Fibroblast of skin of left biceps (primary cell): Measurements from ENCODE around the gene RGCC.

Experiments used
- DNase-seq, 2 experiments: peaks; one replicate each; pipeline ENCODE4 v3.0.0-alpha.2; 2013; ENCODE audit warnings: low read depth in 2 of 2

Gene RGCC

DNA sequence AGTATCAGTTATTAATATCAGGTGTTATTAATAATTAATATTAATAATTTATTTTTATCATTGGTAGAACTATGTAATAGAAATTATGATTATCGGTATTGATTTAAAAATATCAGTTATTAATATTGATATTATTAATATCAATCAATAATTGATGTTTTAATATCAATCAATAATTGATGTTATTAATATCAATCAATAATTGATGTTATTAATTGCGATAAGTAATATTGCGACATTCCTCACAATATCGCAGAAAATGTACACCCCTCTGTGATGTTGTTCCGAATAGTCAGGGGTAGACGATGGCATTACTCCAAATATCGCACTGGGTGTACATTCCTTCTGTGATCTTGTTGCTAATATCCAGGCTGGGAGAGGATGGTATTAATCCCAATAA is 3.7 kb upstream of the RGCC start:
- no peak for DNase-seq

DNA sequence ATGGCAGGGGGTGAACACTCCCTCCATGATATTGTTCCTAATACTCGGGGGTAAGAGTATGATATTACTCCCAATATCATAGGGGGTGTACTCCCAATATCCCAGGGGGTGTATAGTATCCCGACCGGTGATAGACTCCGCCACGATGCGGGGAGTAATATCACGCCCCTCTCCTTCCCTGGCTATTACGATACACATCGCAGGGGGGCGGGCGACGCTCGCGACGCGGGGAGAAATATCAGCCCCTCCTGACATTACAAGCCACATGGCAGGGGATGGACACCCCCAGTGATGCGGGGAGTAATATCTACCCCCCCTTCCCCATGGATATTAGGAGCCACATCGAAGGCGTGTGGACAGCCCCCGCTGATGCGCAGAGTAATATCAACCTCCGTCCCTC is 3.2 kb upstream of the RGCC start:
- no peak for DNase-seq

DNA sequence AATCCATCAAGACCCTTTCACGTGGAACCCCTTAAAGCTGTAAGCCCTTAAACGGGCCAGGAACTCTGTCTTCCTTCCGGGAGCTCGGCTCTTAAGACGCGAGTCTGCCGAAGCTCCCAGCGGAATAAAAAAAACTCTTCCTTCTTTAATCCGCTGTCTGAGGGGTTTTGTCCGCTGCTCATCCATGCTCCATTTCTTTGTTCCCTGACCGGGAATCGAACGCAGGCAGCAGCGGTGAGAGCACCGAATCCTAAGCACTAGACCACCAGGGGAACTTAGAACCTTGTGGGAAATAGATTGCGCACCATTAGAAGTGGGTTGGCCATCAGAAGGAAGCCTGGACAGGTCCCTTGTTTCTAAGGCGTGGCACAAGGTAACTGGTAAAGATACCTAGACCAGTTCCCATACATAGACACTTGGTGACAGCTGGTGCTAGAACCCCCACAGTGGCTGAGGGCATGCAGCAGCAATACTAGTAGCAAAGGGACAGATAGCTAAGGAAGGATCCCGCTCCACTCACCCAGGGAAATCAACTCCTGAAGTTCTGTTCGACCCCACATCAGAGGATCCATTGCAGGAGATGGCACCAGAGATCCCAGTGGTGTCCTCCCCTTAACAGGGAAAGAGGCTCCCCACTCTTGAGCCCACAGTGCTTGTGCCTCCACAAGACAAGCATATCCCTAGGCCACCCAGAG is 1.5 kb upstream of the RGCC start:
- DNase-seq = no peak

DNA sequence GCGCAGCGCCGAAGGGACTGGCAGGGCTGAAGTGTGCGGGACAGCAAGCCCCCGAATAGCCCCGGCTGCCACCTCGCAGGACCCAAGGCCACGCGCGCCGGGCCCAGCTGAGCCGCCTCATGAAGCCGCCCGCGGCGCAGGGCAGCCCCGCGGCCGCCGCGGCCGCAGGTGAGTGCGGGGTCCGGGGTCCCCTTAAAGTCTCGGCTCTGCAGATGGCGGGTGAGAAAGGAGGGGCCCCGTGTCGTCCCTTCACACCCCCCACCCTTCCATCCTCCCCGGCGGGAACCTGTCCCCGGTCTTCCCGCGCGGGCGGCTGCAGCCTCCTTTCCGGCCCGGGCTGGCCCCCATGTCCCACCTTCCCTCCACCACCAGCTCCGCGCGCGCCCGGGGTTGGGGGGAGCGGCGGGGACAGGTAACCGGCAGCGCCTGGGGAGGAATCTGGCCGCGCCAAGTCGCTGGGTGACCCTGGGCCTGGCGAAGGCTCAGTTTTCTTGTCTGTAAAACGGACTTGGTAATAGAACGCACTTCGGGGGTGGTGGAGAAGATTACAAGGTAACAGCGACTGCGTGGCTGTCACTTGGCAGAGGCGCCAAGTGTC is 338 bp downstream of the RGCC start:
- no peak for DNase-seq

DNA sequence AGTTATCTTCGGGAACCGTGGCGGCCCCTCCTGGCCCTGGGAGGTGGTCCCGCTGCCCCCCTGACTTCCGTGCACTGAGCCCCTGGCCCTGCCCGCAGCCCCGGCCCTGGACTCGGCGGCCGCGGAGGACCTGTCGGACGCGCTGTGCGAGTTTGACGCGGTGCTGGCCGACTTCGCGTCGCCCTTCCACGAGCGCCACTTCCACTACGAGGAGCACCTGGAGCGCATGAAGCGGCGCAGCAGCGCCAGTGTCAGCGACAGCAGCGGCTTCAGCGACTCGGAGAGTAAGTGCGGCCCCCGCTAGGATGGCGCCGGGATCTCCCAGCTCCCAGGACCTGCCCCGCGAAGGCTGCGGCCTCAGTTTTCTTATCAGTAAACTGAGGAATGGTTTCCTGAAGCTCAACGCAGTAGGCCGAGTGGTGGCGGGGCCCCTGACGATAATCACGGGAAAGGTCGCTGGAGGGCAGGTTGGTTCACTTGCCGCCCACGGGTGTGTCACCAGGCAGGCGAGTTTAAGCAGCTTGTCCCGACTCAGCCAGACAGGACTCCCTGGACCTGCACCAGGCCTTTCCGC is 924 bp downstream of the RGCC start:
- no peak for DNase-seq

DNA sequence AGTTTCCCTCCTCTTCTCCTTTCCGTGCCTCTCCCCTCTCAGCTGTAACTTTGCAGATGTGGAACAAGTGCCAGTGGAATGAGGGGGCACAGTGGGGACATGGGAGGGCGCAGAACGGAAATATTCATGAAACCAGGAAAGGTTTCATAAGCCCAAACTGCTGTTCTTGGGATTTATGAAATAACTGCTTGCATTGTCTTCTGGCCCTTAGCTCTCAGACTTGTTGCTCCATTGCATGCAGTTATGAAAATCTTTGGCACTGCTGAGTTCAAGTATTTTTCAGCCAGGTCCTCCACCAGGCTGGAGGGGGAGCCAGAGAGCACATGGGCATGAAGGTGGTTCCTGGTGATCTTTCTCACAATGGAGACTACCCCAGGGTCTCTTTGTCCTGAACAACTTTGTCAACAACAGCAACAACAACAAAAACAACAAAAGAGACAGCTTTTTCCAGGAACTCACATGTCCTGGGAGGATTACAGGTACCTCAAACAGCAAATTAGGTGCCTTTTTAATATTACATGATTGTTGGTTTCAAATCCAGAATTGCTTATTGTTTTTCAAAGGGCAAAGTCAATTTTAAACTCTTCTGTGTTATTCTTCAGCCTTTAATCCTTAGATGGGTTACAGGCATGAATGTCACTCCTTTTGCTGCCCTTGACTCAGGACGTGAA is 1.5 kb downstream of the RGCC start:
- no peak for DNase-seq

DNA sequence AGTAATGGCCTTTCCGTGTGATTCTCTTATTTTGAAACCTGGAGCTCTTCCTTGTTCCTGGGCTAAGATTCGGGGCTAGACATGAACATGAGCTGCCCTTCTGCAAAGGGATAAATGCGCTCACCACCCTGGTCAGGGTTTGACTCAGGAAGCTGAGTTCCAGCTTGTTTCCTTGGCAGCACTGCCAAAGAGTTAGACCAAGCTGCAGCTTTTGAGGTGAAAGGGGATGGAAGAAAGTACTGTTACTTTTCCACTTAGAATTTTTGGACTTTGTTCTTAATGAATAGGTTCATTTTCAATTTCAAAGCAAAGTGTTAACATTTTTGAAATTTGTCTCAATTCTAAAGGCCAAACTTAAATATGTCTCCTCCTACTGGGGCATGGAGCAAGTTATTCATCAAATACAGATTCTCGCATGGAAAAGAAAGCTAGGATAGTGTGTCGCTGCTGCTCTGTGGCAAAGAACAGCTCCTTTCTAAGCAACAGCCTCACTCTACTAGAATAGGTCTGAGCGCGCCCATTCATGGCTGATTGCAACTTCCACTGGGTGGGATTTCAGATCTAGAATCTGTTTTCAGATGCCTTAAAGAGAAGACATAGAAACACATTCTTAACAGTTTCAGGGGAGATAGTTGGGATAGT is 2.2 kb downstream of the RGCC start:
- no peak for DNase-seq

DNA sequence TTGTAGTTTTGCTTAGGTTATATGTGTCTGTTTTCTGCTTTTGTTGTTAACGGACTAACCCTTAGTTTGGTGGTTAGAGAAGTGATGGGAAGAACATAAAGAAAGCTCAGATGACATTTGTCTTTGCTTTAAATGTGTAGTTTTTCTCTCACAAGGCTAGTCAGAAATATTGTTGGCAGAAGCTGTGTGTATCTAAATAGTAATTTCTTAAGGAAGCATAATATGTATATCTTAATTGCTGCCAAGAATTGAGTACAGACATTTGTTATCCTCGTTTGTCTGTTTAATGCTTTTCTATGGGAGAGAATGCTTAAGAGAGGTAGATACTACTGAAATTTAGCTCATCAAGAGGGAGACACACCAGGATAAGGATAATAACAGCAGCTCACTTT is 2.7 kb downstream of the RGCC start:
- no peak for DNase-seq

DNA sequence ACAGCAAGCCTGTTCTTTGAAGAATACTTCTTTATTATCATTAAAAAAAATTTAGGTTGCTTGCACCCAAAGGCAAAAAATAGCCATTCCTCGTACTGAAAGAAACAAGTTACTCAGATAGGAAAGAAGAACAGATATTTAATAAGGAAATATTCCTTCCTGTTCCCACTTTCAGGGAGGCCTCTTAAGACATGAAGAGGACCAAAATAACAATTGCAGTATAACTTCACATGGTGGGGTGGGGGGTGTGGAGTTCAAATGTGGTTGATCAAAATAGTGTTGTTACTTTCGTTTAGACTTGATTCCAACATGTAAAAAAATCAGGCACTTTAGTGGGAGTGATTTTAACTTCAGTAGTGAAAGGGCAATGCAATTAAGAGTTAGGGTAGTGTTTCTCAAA is 3.6 kb downstream of the RGCC start:
- no peak for DNase-seq

DNA sequence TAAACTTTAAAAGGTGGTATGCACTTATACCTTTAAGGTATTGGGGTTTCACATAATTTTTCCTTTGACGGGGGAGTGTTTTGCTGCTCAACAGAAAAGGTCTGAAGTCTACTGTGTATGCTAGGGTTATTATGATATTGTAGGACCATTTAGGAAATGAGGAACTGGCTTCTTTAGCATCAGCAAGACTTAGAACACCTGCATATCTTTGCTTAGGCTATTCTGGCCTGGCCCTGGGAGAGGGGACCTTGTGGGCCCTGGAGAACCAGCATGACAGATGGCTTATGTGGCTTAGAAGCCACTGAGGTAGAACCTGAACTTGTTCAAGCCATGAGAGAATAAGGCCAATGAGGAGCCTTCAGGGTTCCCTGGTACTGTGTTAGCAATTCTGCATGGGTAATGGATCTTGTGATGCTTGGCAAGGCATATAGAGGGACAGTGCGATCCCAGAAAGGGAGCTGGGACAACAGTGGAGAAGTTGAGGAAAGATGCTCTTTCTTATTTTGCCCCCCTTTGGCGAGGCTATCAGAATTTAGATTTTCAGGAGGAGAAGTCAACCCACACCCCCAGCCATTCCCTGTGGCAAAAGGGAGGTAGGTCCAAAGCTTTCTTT is 4.3 kb downstream of the RGCC start:
- DNase-seq = no peak

DNA sequence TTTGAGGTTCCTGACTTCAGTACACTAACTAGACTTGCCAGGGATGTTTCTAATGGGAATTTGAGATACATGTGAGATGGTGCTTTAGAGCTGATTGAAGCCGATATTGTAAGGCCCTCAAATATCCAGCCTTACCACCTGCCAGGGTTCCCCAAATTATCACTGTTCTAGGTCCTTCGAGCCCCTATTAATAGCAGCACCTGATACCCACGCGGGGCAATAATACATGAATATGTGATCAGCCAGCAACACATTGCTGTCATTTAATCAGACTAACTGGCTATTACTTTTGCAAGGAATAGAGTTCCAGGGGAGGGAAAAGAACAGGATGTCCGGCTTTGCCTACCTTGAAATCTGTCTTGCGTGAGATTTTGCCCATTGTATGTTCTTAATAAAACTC is 5.1 kb downstream of the RGCC start:
- DNase-seq = no peak

DNA sequence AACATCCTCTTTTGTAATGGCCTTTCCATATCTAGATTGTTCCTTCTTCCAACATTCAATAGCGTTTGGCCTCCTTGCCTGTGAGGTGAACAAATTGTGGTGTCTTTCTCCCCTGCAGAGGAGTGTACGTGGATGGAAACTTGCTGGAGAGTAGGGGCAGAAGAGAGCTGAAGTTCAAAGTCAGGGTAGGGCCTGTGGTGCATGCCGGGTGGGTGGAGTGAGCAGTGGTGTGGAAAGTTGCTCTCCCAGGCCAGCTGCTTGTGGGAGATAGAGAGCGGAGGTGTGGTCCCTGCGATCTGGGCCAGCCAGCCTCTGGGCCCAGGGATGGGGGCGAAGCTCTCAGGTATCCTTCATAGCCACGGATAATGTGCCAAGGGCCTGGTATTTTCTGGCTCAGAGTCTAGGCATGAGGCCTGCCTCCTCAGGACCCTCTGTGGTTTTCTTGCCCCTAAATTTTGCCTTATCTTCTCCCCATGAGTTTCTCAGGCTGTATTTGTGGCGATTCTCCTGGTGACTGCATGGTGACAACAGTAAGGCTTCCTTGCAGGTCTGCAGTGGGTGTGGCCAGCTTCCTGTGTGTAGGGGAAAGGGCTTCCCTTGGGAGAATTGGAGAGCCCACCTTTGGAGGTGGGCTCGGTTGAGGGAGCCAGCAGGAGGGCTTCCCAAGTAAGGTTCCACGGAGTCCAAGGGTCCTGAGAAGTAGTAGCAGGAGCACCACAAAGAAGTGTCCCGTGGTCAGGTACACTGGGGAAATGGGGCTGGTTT is 6.7 kb downstream of the RGCC start:
- no peak for DNase-seq

DNA sequence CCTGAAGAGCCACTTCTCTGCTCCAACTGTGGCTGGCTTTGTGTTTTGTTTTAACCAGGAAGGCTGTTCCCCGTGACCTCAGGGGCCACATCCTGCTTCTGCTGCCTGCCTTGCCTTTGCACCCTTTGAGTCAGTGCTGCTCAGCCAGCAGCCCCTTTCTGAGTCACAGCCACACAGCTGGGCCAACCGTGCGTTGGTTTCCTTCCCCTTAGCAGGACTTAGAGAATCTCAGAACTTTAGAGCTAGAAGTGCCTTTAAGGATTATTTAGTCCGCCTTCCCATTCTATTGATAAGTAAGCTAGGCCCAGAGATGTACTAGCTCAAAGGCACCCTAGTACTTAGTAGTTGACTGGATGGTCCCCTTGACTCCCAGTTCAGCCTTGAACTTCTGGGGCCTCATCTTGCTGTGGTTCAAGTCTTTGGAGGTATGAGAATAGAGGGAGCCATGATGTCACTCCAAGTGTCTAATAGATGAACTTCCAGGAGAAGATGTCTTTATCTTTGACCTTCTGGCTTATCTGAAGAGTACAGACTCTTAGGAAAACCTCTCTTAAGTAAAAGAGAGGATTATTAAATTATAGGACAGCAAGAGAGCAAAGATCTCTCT is 8.0 kb downstream of the RGCC start:
- peak; percentile 13 to 26 for DNase-seq

DNA sequence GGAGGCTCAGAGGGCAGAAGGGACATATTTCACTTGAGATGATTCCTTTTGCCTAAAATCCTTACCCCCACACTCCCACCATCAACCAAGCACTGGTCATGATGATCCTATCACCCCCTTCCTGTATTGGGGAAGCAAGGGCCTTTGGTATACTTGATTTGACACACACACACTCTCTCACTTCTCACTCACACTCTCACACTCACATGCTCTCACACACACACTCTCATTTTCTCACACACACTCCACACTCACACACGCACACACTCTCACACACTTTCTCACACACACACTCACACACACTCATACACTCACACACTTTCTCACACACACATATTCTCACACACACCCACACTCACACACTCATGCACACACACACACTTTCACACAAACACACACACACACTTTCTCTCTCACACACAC is 8.6 kb downstream of the RGCC start:
- DNase-seq = no peak

DNA sequence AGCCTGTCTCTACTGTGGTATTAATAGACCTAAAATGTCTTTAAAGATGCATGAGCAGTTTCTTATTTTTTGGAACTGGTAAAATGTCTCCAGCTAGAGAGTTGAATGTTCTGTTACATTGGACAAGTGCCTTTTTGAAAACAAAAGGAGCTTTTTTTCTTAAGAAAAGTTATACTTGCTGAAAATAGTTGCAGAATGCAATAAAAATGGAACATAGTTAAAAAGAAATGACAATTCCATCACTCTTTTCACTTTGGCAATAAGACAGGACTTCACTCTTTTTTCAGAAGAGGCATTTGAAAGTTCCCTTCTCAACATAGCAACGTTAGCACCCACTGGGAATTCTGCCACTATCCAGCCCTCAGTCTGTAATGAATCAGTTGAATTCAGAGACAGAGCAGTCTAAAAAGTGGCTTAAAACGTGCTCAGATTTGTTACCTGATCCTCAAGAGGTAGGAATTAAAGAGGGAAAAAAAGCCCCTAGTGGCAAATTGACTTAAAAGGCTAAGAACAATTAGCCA is 10.1 kb downstream of the RGCC start:
- no peak for DNase-seq

DNA sequence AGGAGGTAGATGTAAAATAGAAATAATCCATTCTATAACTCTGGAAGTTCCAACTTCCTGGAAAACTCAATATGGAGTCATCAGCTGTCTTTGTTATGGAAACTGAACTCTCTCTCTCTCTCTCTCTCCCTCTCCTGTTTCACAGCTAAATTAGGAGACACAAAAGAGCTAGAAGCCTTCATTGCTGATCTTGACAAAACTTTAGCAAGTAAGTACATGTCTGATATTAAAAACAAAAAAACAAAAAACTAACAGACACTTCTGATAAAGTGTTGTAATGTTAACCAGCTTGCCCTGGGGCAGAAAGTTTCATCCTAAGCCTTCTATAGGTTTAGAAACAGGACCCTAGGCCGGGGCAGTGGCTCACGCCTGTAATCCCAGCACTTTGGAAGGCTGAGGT is 11.3 kb downstream of the RGCC start:
- DNase-seq = no peak

DNA sequence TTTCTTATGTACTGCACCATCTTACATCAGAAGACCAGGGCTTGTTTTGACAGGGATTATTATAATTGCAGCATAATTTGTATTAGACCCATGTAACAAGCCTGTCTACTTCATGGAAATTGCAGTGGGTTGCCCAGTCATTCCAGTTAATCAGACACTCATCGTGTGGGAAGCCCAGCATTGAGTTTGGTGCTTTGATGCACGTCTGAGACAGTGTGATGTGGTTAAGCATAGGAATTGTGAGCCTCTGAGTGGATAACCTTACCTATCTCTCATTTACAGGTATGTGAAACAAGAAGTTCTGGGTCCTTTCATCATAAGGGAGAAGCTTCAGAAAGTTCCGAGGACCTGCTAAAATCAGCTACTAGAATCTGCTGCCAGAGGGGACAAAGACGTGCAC is 12.8 kb downstream of the RGCC start:
- no peak for DNase-seq

DNA sequence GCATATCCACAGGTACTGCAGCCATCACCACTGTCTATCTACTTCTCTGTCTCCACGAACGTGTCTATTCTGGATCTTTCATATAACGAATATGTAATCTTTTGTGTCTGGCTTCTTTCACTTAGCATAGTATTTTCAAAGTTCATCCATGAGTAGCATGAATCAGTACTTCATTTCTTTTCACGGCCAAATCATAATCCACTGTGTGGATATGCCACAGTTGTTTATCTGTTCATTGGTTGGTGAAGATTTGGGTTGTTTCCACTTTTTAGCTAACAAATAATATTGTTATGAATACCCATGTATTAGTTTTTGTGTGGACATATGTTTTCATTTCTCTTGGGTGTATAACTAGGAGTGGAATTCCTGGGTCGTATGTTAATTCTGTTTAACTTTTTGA is 14.4 kb downstream of the RGCC start:
- no peak for DNase-seq

DNA sequence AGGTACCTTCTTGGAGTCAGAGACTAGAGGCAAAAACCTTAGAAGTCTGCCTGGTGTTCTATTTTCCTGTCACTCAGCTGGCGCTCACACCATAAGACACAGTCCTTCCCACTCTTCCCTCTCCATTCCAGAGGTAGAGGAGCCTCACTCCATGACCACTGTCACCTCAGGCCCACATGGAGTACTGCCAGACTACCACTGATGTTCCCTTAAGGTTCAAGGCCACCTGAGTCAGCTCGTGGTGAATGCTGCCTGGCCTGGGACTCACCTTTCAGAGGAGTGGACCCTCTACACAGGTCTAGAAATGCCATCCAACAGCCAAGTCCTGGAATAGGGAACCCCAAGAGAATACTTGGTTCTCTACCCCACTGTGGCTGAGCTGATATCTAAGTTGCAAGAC is 29.9 kb downstream of the RGCC start:
- no peak for DNase-seq

DNA sequence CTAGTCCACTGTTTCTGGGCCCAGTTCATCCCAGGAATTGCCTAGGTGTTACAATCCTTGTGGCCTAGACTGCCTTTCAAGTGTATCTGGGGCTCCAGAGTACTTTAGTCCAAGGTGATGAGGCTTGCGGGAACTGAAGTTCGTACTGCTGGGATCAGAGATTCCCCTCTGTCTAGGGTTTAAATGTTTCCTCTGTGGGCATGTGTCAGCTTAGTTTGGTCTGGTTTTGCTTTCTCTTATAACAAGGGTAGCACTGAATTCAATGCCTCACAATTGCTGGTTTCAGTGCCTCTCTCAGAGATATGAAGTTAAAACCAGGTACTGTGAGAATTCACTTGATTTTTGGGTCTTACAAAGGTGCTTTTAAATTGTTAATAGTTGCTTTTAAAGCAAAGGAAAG is 30.8 kb downstream of the RGCC start:
- DNase-seq = no peak
